Measurements from ENCODE around the gene LIN37. TPM values are rescaled to one million over a fixed set of nuclear protein-coding genes. Genes with fewer than 3 reads are reported as not detected.

Gene LIN37
- total and polyA plus RNA-seq, 4 donors, result 2.6 to 7.0 (median 6.1) TPM

GRCh38 chr19:35775298-35776101 is 27.1 kb downstream of the LIN37 start, which contains the start of gene ARHGAP33:
Gene ARHGAP33, plus strand, starts transcription at chr19:35775564. Its CDS starts 95 bp downstream, at chr19:35775659.
- Histone ChIP-seq H3K9me3 (ENCODE audit: control insufficient read depth in 4 of 4, low read length in 3 of 4) (no peaks in the 10 kb centered on the region), H3K4me1 (ENCODE audit: control insufficient read depth in 4 of 4, insufficient read depth in 4 of 4, low read length in 3 of 4) (peaks cover 0 to 5% (median 4%) of the 10 kb centered on the region in 4 donors), H3K27ac (ENCODE audit: low read depth in 1 of 2, low read length in 2 of 2) (no peak within 1 kb of the TSS), H3K27me3 (ENCODE audit: control insufficient read depth in 4 of 4, insufficient read depth in 4 of 4, low read length in 3 of 4) (no peaks in the 10 kb centered on the region), H3K36me3 (ENCODE audit: control insufficient read depth in 4 of 4, insufficient read depth in 3 of 4, low read depth in 1 of 4, low read length in 3 of 4) (no peaks in the 10 kb centered on the region), H3K4me3 (ENCODE audit: low read depth in 1 of 3, low read length in 3 of 3) (peak within 1 kb of the TSS in 2 of 3 donors; percentile 71 to 85), H3K9ac (ENCODE audit: low read depth in 1 of 2, low read length in 2 of 2) (no peak within 1 kb of the TSS)
- TF ChIP-seq, protein P1, sequence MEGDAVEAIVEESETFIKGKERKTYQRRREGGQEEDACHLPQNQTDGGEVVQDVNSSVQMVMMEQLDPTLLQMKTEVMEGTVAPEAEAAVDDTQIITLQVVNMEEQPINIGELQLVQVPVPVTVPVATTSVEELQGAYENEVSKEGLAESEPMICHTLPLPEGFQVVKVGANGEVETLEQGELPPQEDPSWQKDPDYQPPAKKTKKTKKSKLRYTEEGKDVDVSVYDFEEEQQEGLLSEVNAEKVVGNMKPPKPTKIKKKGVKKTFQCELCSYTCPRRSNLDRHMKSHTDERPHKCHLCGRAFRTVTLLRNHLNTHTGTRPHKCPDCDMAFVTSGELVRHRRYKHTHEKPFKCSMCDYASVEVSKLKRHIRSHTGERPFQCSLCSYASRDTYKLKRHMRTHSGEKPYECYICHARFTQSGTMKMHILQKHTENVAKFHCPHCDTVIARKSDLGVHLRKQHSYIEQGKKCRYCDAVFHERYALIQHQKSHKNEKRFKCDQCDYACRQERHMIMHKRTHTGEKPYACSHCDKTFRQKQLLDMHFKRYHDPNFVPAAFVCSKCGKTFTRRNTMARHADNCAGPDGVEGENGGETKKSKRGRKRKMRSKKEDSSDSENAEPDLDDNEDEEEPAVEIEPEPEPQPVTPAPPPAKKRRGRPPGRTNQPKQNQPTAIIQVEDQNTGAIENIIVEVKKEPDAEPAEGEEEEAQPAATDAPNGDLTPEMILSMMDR (IDR thresholded peaks at IDR 0.05; ENCODE audit: low read depth, low read length, missing input control), result no peak
- TF ChIP-seq RXRA (IDR thresholded peaks at IDR 0.05), result no peak
- TF ChIP-seq NR2F2 (IDR thresholded peaks at IDR 0.05), result no peak
- TF ChIP-seq EGR1 (IDR thresholded peaks at IDR 0.05; ENCODE audit: low read depth in 2 of 2), result no peak
- TF ChIP-seq FOXA1 (IDR thresholded peaks at IDR 0.05), result no peak
- no peak for TF ChIP-seq YY1 (IDR thresholded peaks at IDR 0.05)
- no peak for TF ChIP-seq GABPA (IDR thresholded peaks at IDR 0.05 in 1 of 2, conservative IDR thresholded peaks at IDR 0.05 in 1 of 2)
- TF ChIP-seq, protein P2, sequence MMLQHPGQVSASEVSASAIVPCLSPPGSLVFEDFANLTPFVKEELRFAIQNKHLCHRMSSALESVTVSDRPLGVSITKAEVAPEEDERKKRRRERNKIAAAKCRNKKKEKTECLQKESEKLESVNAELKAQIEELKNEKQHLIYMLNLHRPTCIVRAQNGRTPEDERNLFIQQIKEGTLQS (IDR thresholded peaks at IDR 0.05), result no peak
- no peak for TF ChIP-seq ZBTB33 (IDR thresholded peaks at IDR 0.05)
- TF ChIP-seq HNF4G (IDR thresholded peaks at IDR 0.05), result no peak
- no peak for TF ChIP-seq REST (IDR thresholded peaks at IDR 0.05)
- no peak for TF ChIP-seq MAX (IDR thresholded peaks at IDR 0.05)
- TF ChIP-seq FOXA2 (IDR thresholded peaks at IDR 0.05), result no peak
- TF ChIP-seq HNF4A (conservative IDR thresholded peaks at IDR 0.05), result no peak
- peak in 1 of 2 donors; percentile 25 for TF ChIP-seq RAD21 (IDR thresholded peaks at IDR 0.05)
- no peak for TF ChIP-seq JUND (IDR thresholded peaks at IDR 0.05)
- peak; percentile 69 for TF ChIP-seq SP1 (IDR thresholded peaks at IDR 0.05)
- 3% methylated on average over 82 of the region's 82 CpGs for WGBS
- DNase-seq (ENCODE audit: low spot score), result peak; percentile 99

Measured in liver (tissue), 9 donors.